Activated CD8-positive, alpha-beta memory T cell treated with anti-CD3 and anti-CD28 coated beads for 1 hour (primary cell): ENCODE data around the gene ADAMTS7.
A peak's percentile ranks its signal among the peaks of the same experiment; 100 is the strongest.
"Not testable (repeated sequence)": the region's sequence is repeated elsewhere in the genome, so short reads cannot be mapped to it uniquely, and the experiment has no call there.

Source experiments
- DNase-seq, 2 donors: peaks; one replicate each; pipeline ENCODE4 v3.0.0-alpha.2; 2020; ENCODE audit warnings: low read depth in 1 of 2; ENCODE audit errors: extremely low read depth in 1 of 2

ADAMTS7 gene, protein sequence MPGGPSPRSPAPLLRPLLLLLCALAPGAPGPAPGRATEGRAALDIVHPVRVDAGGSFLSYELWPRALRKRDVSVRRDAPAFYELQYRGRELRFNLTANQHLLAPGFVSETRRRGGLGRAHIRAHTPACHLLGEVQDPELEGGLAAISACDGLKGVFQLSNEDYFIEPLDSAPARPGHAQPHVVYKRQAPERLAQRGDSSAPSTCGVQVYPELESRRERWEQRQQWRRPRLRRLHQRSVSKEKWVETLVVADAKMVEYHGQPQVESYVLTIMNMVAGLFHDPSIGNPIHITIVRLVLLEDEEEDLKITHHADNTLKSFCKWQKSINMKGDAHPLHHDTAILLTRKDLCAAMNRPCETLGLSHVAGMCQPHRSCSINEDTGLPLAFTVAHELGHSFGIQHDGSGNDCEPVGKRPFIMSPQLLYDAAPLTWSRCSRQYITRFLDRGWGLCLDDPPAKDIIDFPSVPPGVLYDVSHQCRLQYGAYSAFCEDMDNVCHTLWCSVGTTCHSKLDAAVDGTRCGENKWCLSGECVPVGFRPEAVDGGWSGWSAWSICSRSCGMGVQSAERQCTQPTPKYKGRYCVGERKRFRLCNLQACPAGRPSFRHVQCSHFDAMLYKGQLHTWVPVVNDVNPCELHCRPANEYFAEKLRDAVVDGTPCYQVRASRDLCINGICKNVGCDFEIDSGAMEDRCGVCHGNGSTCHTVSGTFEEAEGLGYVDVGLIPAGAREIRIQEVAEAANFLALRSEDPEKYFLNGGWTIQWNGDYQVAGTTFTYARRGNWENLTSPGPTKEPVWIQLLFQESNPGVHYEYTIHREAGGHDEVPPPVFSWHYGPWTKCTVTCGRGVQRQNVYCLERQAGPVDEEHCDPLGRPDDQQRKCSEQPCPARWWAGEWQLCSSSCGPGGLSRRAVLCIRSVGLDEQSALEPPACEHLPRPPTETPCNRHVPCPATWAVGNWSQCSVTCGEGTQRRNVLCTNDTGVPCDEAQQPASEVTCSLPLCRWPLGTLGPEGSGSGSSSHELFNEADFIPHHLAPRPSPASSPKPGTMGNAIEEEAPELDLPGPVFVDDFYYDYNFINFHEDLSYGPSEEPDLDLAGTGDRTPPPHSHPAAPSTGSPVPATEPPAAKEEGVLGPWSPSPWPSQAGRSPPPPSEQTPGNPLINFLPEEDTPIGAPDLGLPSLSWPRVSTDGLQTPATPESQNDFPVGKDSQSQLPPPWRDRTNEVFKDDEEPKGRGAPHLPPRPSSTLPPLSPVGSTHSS (N-terminal part only)

DNA sequence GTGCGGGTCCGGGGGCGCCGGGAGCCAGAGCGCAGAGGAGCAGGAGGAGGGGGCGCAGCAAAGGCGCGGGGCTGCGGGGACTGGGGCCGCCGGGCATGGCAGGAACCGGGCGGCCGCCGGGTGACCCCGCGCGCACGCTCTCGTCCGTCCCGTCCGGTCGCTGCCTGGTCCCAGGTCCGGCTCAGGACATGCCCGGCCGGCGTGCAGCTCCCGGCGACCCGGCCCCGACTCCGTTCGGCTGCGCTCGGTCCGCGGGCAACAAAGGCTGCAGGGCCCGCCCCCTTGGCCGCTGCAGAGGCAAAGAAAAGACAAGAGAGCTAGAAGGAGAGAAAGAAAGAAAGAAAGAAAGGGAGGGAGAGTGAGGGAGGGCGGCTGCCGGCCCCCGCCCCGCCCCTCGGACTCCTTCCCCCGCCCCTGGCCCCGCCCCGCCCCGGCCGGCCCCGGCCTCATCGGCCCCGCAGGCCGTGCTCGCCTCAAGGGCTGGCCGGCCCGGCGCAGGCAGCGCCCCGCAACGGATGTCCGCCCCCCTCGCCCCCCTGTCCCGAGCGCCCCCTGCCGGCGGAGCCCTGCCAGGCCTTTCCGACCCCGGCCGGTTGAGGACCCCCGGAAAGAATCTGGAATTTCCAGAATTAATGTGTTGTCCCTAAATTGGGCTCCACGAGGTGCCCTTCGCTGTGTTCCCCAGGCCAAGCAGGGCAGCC is at the start of gene ADAMTS7:
Gene ADAMTS7, minus strand, starts transcription at position 341 of the 701 bp plus-strand sequence. Its CDS starts 244 bp downstream, at position 97.
- DNase-seq: peak; percentile 15 to 46

GRCh38 chr15:78859971-78860719 is 48.9 kb upstream of the ADAMTS7 start:
- DNase-seq: peak in 1 of 2 donors; percentile 33

- DNase-seq: no peak
Measured at GRCh38 chr15:78855746-78856145, 44.5 kb upstream of the ADAMTS7 start.

- DNase-seq: no peak
Measured at GRCh38 chr15:78854833-78855372, 43.6 kb upstream of the ADAMTS7 start.

DNA sequence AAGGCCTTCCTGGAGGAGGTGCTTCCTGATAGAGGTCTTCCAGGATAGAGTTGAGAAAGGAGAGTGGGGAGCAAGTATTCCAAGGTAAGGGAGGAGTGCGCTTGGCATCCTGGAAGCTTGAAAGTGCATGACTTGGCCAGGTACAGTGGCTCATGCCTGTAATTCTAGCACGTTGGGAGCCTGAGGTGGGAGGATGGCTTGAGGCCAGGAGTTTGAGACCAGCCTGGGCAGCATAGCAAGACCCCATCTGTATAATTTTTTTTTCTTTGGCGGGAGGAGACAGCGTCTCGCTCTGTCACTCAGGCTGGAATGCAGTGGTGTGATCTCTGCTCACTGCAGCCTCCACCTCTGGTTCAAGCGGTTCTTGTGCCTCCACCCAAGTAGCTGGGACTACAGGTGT is 42.2 kb upstream of the ADAMTS7 start:
- DNase-seq: no peak

DNA sequence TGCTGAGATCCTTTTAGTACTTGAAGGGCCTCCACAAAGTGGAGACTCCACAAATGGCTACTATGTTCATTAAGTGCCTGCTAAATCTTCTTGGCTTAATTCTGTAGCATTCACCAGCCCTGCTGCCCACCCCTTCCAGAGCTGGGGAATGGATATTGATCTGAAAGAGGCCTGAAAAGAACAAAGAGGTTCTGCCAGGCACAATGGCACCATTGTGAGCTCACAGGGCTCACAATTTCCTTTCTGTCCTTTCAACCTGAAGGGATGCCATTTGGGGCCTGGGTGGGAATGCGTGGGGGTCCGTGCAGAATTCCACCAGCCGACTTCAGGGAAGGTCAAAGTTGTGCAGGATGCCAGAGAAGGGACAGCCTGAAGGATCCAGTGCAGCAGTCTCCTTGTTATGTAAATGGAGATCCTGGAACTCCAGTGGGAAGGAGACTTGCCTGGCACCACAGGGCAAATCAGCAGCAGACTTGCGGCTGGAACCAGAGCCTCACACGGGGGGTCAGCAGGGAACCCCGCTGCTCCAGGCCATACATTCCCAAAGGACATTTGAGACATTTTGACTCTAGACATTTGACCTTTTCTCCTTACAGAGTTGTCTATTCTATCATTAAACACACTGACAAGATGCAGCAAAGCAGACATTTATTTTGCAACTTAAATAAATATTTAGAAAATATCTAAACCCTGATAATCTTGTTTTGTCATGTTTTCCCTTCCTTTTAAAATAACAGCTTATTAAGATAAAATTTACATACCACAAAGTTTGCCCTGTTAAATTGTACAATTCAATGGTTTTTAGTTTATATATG is 39.9 kb upstream of the ADAMTS7 start:
- no peak for DNase-seq

- DNase-seq: no peak
Measured at GRCh38 chr15:78850352-78850751, 39.1 kb upstream of the ADAMTS7 start.

DNA sequence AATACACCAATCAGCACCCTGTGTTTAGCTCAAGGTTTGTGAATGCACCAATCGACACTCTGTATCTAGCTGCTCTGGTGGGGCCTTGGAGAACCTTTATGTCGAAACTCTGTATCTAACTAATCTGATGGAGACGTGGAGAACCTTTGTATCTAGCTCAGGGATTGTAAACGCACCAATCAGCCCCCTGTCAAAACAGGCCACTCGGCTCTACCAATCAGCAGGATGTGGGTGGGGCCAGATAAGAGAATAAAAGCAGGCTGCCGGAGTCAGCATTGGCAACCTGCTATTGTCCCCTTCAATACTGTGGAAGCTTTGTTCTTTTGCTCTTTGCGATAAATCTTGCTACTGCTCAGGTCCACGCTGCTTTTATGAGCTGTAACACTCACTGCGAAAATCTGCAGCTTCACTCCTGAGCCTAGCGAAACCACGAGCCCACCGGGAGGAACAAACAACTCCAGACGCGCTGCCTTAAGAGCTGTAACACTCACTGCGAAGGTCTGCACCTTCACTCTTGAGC is 36.2 kb upstream of the ADAMTS7 start:
- not testable (repeated sequence) for DNase-seq

DNA sequence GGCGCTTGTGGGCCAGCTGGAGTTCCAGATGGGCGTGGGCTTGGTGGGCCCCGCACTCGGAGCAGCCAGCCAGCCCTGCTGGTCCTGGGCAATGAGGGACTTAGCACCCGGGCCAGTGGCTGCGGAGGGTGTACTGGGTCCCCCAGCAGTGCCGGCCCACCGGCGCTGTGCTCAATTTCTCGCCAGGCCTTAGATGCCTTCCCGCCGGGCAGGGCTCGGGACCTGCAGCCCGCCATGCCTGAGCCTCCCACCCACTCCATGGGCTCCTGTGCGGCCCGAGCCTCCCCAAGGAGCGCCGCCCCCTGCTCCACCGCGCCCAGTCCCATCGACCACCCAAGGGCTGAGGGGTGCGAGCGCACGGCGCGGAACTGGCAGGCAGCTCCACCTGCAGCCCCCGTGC is 35.6 kb upstream of the ADAMTS7 start:
- not testable (repeated sequence) for DNase-seq

DNA sequence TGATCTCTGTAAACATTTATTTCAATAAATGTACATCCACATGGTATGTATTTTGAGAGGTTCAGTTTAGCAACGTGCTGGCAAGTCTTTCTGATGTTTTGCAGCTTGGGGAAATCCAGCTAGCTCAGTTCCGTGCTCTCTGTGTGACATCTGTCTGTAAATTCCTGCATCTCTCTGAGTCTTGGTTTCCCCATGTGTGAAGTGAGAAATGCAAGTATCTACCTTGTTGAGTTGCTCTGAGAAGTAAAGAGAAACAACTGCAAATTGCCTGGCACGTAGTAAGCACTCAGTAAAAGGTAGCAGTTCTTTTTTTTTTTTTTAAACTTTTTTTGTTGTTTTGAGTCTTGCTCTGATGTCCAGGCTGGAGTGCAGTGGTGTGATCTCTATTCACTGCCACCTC is 31.3 kb upstream of the ADAMTS7 start:
- no peak for DNase-seq

DNA sequence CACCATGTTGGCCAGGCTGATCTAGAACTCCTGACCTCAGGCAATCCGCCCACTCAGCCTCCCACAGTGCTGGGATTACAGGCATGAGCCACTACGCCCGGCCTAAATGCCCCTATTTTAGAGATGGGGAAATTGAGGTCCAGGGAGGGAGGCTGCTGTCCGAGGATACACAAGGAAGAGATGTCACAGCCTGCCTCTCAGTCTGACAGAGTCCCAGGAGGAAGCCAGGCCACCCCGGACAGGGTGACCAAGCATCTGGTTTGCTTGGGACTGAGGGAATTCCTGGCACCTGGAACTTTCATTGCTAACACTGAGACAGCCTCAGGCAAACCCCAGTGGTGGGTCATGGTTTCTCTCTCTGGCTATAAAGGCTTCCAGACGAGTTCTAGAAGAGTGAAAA is 30.6 kb upstream of the ADAMTS7 start:
- no peak for DNase-seq

- no peak for DNase-seq
Measured at GRCh38 chr15:78841376-78841706, 30.1 kb upstream of the ADAMTS7 start.

- no peak for DNase-seq
Measured at GRCh38 chr15:78840661-78841375, 29.6 kb upstream of the ADAMTS7 start.

DNA sequence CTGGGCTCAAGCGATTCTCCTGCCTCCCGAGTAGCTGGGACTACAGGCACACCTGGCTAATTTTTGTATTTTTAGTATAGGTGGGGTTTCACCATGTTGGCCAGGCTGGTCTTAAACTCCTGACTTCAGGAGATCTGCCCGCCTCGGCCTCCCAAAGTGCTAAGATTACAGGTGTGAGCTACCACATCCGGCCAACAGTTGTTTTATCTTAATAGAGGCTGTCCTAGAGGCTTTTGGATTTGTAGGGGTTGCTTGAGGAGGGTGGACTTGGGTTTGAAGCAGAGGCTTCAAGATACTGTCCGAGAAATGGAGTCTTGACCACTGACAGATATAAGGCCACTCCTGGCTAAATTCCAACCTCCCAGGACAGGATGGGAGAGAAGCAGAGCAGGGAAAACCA is 27.9 kb upstream of the ADAMTS7 start:
- not testable (repeated sequence) for DNase-seq

DNA sequence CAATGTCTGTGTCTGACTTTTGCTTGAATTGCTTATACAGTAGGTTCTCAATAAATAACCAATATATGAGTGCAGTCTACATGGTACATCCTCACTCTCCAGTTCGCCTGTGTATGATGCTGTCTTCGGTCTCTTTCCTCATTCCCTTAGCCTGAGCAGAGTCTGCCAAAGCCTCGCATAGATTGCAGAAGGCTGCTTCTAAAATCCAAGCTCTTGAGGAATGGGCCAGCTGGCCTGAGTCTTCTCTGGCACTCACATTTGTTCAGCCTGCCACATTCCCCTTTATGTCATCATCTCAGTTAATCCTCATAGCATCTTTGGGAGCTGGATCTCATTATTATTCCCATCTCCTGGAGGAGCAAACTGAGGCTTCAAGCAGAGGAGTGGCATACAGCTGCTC is 27.2 kb upstream of the ADAMTS7 start:
- DNase-seq: no peak

GRCh38 chr15:78837543-78837942 is 26.3 kb upstream of the ADAMTS7 start:
- no peak for DNase-seq

DNA sequence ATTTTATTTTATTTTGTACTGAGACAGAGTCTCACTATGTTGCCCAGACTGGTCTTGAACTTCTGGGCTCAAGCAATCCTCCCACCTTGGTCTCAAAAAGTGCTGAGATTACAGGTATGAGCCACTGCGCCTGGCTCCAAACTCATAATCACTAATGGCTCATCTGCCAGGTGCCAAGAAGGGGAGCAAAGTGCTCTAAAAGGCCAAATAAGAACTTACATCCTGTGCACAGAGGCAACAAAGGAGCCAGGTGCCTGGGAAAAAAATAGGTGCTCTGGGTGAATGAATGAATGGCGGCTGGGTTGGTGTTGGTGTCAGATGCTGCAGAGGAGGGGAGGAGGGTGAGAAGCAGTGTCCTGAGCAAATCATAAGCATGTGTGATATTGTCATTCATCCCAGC is 25.9 kb upstream of the ADAMTS7 start:
- DNase-seq: no peak

DNA sequence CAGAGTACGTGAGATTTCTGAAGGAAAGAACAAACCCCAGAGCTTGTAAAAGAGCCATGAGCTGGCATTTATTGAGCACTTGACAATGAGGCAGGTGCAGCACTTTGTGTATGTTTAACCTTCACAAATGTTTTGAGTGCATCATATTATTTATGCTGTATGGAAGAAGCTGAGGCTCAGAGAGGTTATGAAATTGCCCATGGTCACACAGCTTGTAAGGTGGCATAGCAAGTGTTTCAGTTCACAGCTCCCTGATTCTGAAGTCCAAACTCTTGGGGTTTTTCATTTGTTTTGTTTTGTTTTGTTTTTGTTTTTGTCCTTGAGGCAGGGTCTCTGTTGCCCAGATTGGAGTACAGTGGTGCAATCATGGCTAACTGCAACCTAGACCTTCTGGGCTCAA is 25.1 kb upstream of the ADAMTS7 start:
- no peak for DNase-seq
